Immature natural killer cell (primary cell): ENCODE measurements around the gene SCG3. TPM values are rescaled to one million over a fixed set of nuclear protein-coding genes. Genes with fewer than 3 reads are reported as not detected.

Source experiments
- DNase-seq, 3 donors: peaks; one replicate each; pipeline ENCODE4 v3.0.0; 2022; ENCODE audit warnings: mixed read lengths in 1 of 3
- H3K27ac Mint-ChIP-seq, 6 donors: one replicate each; pipeline ENCODE4 v1.8.0; 2020; ENCODE audit warnings: mixed read lengths in 6 of 6, mild to moderate bottlenecking in 5 of 6, inconsistent platforms in 4 of 6, moderate library complexity in 3 of 6
- H3K27me3 Mint-ChIP-seq, 3 donors: one replicate each; pipeline ENCODE4 v1.8.0; 2020 to 2021; ENCODE audit warnings: low read depth in 3 of 3, mild to moderate bottlenecking in 3 of 3, mixed read lengths in 3 of 3, moderate library complexity in 3 of 3, inconsistent platforms in 1 of 3
- H3K36me3 Mint-ChIP-seq, 3 donors: one replicate each; pipeline ENCODE4 v1.8.0; 2020; ENCODE audit warnings: mixed read lengths in 3 of 3, inconsistent platforms in 2 of 3, mild to moderate bottlenecking in 2 of 3
- H3K4me1 Mint-ChIP-seq, 2 donors: one replicate each; pipeline ENCODE4 v1.8.0; 2020; ENCODE audit warnings: inconsistent platforms in 2 of 2, mild to moderate bottlenecking in 2 of 2, mixed read lengths in 2 of 2, moderate library complexity in 1 of 2
- H3K4me3 Mint-ChIP-seq, 5 donors: one replicate each; pipeline ENCODE4 v1.8.0; 2020; ENCODE audit warnings: mild to moderate bottlenecking in 5 of 5, mixed read lengths in 5 of 5, inconsistent platforms in 3 of 5, moderate library complexity in 3 of 5
- H3K9me3 Mint-ChIP-seq, 6 donors: one replicate each; pipeline ENCODE4 v1.8.0; 2020; ENCODE audit warnings: mild to moderate bottlenecking in 6 of 6, mixed read lengths in 6 of 6, inconsistent platforms in 4 of 6, moderate library complexity in 3 of 6
- polyA plus RNA-seq, 3 donors: library from polyadenylated mRNA; unstranded; fragments of 300-500 nt; fragmentation: Illumina TruSeq; gene quantifications; one replicate each; pipeline ENCODE4 v1.2.3, GENCODE V29; 2021

SCG3 gene
- polyA plus RNA-seq, 3 donors from 2014 or later: not detected

GRCh38 chr15:51668446-51668845 lies 12.9 kb upstream of the SCG3 start:
- Mint-ChIP-seq H3K4me3 (no peak overlapping the region), H3K27ac (no peak overlapping the region), H3K4me1 (no peaks in the 10 kb centered on the region), H3K9me3 (no peaks in the 10 kb centered on the region), H3K27me3 (peaks cover 0 to 9% (median 5%) of the 10 kb centered on the region in 3 donors), H3K36me3 (no peaks in the 10 kb centered on the region)
- no peak for DNase-seq

- H3K9me3 Mint-ChIP-seq: no peaks in the 10 kb centered on the region
- no peak overlapping the region for H3K4me3 Mint-ChIP-seq
- H3K27me3 Mint-ChIP-seq: peaks cover 0 to 8% (median 5%) of the 10 kb centered on the region in 3 donors
- H3K36me3 Mint-ChIP-seq: no peaks in the 10 kb centered on the region
- H3K4me1 Mint-ChIP-seq: no peaks in the 10 kb centered on the region
- no peak overlapping the region for H3K27ac Mint-ChIP-seq
- no peak for DNase-seq
These were observed 11.9 kb upstream of the SCG3 start for GRCh38 chr15:51669381-51669780.

- Mint-ChIP-seq H3K4me1 (no peaks in the 10 kb centered on the region), H3K27ac (no peak overlapping the region), H3K9me3 (no peaks in the 10 kb centered on the region), H3K36me3 (no peaks in the 10 kb centered on the region), H3K27me3 (peaks cover 2 to 8% (median 3%) of the 10 kb centered on the region in 3 donors), H3K4me3 (no peak overlapping the region)
- DNase-seq: no peak
These were observed 9.1 kb upstream of the SCG3 start for GRCh38 chr15:51672155-51672687.

- Mint-ChIP-seq H3K9me3 (peaks cover 0 to 2% (median 0%) of the 10 kb centered on the region in 6 donors), H3K4me3 (no peak overlapping the region), H3K4me1 (no peaks in the 10 kb centered on the region), H3K36me3 (no peaks in the 10 kb centered on the region), H3K27ac (no peak overlapping the region), H3K27me3 (peaks cover 2 to 9% (median 3%) of the 10 kb centered on the region in 3 donors)
- DNase-seq: no peak
These were observed 8.1 kb upstream of the SCG3 start for GRCh38 chr15:51672913-51673857.

- peaks cover 0 to 2% (median 0%) of the 10 kb centered on the region in 6 donors for H3K9me3 Mint-ChIP-seq
- no peak overlapping the region for H3K27ac Mint-ChIP-seq
- no peak overlapping the region for H3K4me3 Mint-ChIP-seq
- no peak for DNase-seq
- no peaks in the 10 kb centered on the region for H3K4me1 Mint-ChIP-seq
- H3K27me3 Mint-ChIP-seq: peaks cover 2 to 9% (median 3%) of the 10 kb centered on the region in 3 donors
- H3K36me3 Mint-ChIP-seq: no peaks in the 10 kb centered on the region
These were observed 6.1 kb upstream of the SCG3 start for GRCh38 chr15:51675234-51675633.

GRCh38 chr15:51677021-51677420 lies 4.3 kb upstream of the SCG3 start:
- H3K27me3 Mint-ChIP-seq: peaks cover 8 to 12% (median 10%) of the 10 kb centered on the region in 3 donors

GRCh38 chr15:51677452-51677851 lies 3.9 kb upstream of the SCG3 start:
- no peak for DNase-seq
- H3K27me3 Mint-ChIP-seq: peaks cover 9 to 12% (median 11%) of the 10 kb centered on the region in 3 donors
- H3K27ac Mint-ChIP-seq: no peak overlapping the region
- peaks cover 0 to 2% of the 10 kb centered on the region in 2 donors for H3K4me1 Mint-ChIP-seq
- H3K9me3 Mint-ChIP-seq: peaks cover 0 to 2% (median 0%) of the 10 kb centered on the region in 6 donors
- H3K4me3 Mint-ChIP-seq: no peak overlapping the region
- H3K36me3 Mint-ChIP-seq: no peaks in the 10 kb centered on the region

More at GRCh38 chr15:51677021-51677420, 4.3 kb upstream of the SCG3 start:
- H3K36me3 Mint-ChIP-seq: no peaks in the 10 kb centered on the region
- peaks cover 0 to 2% of the 10 kb centered on the region in 2 donors for H3K4me1 Mint-ChIP-seq
- peaks cover 0 to 2% (median 0%) of the 10 kb centered on the region in 6 donors for H3K9me3 Mint-ChIP-seq
- no peak overlapping the region for H3K27ac Mint-ChIP-seq
- H3K4me3 Mint-ChIP-seq: no peak overlapping the region
- DNase-seq: no peak

GRCh38 chr15:51678096-51678495 lies 3.2 kb upstream of the SCG3 start:
- H3K9me3 Mint-ChIP-seq: peaks cover 0 to 2% (median 0%) of the 10 kb centered on the region in 6 donors
- H3K36me3 Mint-ChIP-seq: no peaks in the 10 kb centered on the region
- no peak overlapping the region for H3K27ac Mint-ChIP-seq
- peaks cover 10 to 12% (median 11%) of the 10 kb centered on the region in 3 donors for H3K27me3 Mint-ChIP-seq
- no peak for DNase-seq
- H3K4me1 Mint-ChIP-seq: peaks cover 0 to 2% of the 10 kb centered on the region in 2 donors
- H3K4me3 Mint-ChIP-seq: no peak overlapping the region

GRCh38 chr15:51680321-51680720 lies 982 bp upstream of the SCG3 start:
- no peak overlapping the region for H3K27ac Mint-ChIP-seq
- H3K4me1 Mint-ChIP-seq: peaks cover 0 to 2% of the 10 kb centered on the region in 2 donors
- H3K9me3 Mint-ChIP-seq: peaks cover 0 to 4% (median 0%) of the 10 kb centered on the region in 6 donors
- no peaks in the 10 kb centered on the region for H3K36me3 Mint-ChIP-seq
- DNase-seq: no peak
- H3K27me3 Mint-ChIP-seq: peaks cover 12 to 16% (median 14%) of the 10 kb centered on the region in 3 donors
- no peak overlapping the region for H3K4me3 Mint-ChIP-seq

GRCh38 chr15:51687565-51687964 lies 6.3 kb downstream of the SCG3 start:
- Mint-ChIP-seq H3K27ac (no peak overlapping the region), H3K4me1 (no peaks in the 10 kb centered on the region), H3K9me3 (peaks cover 0 to 1% (median 0%) of the 10 kb centered on the region in 6 donors), H3K4me3 (no peak overlapping the region), H3K36me3 (no peaks in the 10 kb centered on the region), H3K27me3 (peaks cover 10 to 21% (median 11%) of the 10 kb centered on the region in 3 donors)
- no peak for DNase-seq

- H3K36me3 Mint-ChIP-seq: no peaks in the 10 kb centered on the region
- H3K4me3 Mint-ChIP-seq: no peak overlapping the region
- H3K27ac Mint-ChIP-seq: no peak overlapping the region
- DNase-seq: no peak
- peaks cover 9 to 21% (median 9%) of the 10 kb centered on the region in 3 donors for H3K27me3 Mint-ChIP-seq
- H3K9me3 Mint-ChIP-seq: peaks cover 0 to 1% (median 0%) of the 10 kb centered on the region in 6 donors
- no peaks in the 10 kb centered on the region for H3K4me1 Mint-ChIP-seq
These were observed 7.6 kb downstream of the SCG3 start for GRCh38 chr15:51688863-51689262.

- Mint-ChIP-seq H3K4me3 (no peak overlapping the region), H3K36me3 (no peaks in the 10 kb centered on the region), H3K9me3 (no peaks in the 10 kb centered on the region), H3K27ac (no peak overlapping the region), H3K4me1 (no peaks in the 10 kb centered on the region), H3K27me3 (peaks cover 3 to 17% (median 6%) of the 10 kb centered on the region in 3 donors)
- no peak for DNase-seq
These were observed 10.9 kb downstream of the SCG3 start for GRCh38 chr15:51692154-51692553.

- H3K9me3 Mint-ChIP-seq: no peaks in the 10 kb centered on the region
- H3K36me3 Mint-ChIP-seq: no peaks in the 10 kb centered on the region
- H3K4me3 Mint-ChIP-seq: no peak overlapping the region
- no peak overlapping the region for H3K27ac Mint-ChIP-seq
- no peaks in the 10 kb centered on the region for H3K4me1 Mint-ChIP-seq
- peaks cover 1 to 11% (median 2%) of the 10 kb centered on the region in 3 donors for H3K27me3 Mint-ChIP-seq
- no peak for DNase-seq
These were observed 15.3 kb downstream of the SCG3 start for GRCh38 chr15:51696566-51696965.

- no peak overlapping the region for H3K4me3 Mint-ChIP-seq
- no peaks in the 10 kb centered on the region for H3K9me3 Mint-ChIP-seq
- H3K27ac Mint-ChIP-seq: no peak overlapping the region
- DNase-seq: no peak
- no peaks in the 10 kb centered on the region for H3K4me1 Mint-ChIP-seq
- H3K27me3 Mint-ChIP-seq: peaks cover 1 to 9% (median 2%) of the 10 kb centered on the region in 3 donors
- no peaks in the 10 kb centered on the region for H3K36me3 Mint-ChIP-seq
These were observed 15.9 kb downstream of the SCG3 start for GRCh38 chr15:51697163-51697562.
